Heart left ventricle (tissue), 16 donors: ENCODE data around the gene LRRC2. TPM values are rescaled to one million over a fixed set of nuclear protein-coding genes. Genes with fewer than 3 reads are reported as not detected.

Experiments used
- ATAC-seq, 4 donors: fragments of 200-7000 bp; cut with Tn5 transposase; one replicate each; pipeline ENCODE4 v1.9.1; 2020 to 2022; ENCODE audit warnings: moderate library complexity in 4 of 4, mild to moderate bottlenecking in 3 of 4, moderate number of reproducible peaks in 1 of 4
- DNase-seq, 5 donors: peaks; one replicate each; pipeline ENCODE4 v3.0.0-alpha.2; 2020
- H3K27ac ChIP-seq, 12 donors: fragments of 200-600 bp; sonication (generic) in 4 of 12; one replicate each; pipeline versions ENCODE4 v1.5.0 to v1.8.0; 2016 to 2022; ENCODE audit warnings: mild to moderate bottlenecking in 2 of 12
- H3K27me3 ChIP-seq, 9 donors: fragments of 200-600 bp; sonication (generic) in 2 of 9; one replicate each; pipeline versions ENCODE4 v1.5.1 to v1.8.0; 2016 to 2022; ENCODE audit warnings: mild to moderate bottlenecking in 3 of 9
- H3K36me3 ChIP-seq, 9 donors: fragments of 200-600 bp; sonication (generic) in 2 of 9; one replicate each; pipeline versions ENCODE4 v1.5.0 to v1.8.0; 2018 to 2022; ENCODE audit warnings: mild to moderate bottlenecking in 2 of 9
- H3K4me1 ChIP-seq, 12 donors: fragments of 200-600 bp; sonication (generic) in 4 of 12; one replicate each; pipeline versions ENCODE4 v1.5.0 to v1.8.0; 2016 to 2022; ENCODE audit warnings: mild to moderate bottlenecking in 3 of 12
- H3K4me3 ChIP-seq, 12 donors: fragments of 200-600 bp; sonication (generic) in 4 of 12; one replicate each; pipeline versions ENCODE4 v1.5.0 to v1.8.0; 2017 to 2022; ENCODE audit warnings: mild to moderate bottlenecking in 9 of 12, moderate library complexity in 4 of 12
- H3K9me3 ChIP-seq, 12 donors: fragments of 200-600 bp; sonication (generic) in 4 of 12; one replicate each; pipeline versions ENCODE4 v1.5.0 to v1.8.0; 2016 to 2022; ENCODE audit warnings: mild to moderate bottlenecking in 1 of 12
- POLR2A ChIP-seq, 2 donors: fragments of 450-650 bp; IDR thresholded peaks; one replicate each; pipeline ENCODE4 v1.6.1; 2017; ENCODE audit warnings: antibody characterized with exemption in 2 of 2, mild to moderate bottlenecking in 2 of 2, moderate library complexity in 2 of 2
- WGBS, 4 donors: extraction: QIAGEN DNeasy Blood & Tissue Kit in 2 of 4; methylation state at CpG; one replicate each; pipeline versions ENCODE4 v1.1.5 to v1.1.7; 2013 to 2018; 5-methylcytosine and 5-hydroxymethylcytosine counted together
- intact Hi-C, 10 donors: fragments of 100-400 bp; cut with DNase I; formaldehyde crosslinking; loops; one replicate each; pipeline versions ENCODE4 v1.11.1 to v1.14.2; 2022
- long read RNA-seq, 3 donors: library from polyadenylated mRNA; unstranded; transcript quantifications; one replicate each; pipeline ENCODE4 v2.0.0, GENCODE V29; 2020 to 2021
- polyA plus RNA-seq, 2 donors: library from polyadenylated mRNA; stranded (reverse); fragments of 200-250 nt; gene quantifications; one replicate each; pipeline ENCODE4 v1.2.3, GENCODE V29; 2013
- total RNA-seq, 9 donors: library from RNA; depleted of rRNA in 2 of 9; stranded (reverse); fragments of >200 nt in 2 of 9; fragmentation: NEBNext Ultra II Directional in 3 of 9; extraction: Animal tissue kit (Norgen Biotek cat#: 25700) in 3 of 9; gene quantifications; one replicate each; pipeline versions ENCODE4 v1.1.0 to v1.2.4, GENCODE V29; 2016 to 2023
- TF ChIP-seq, protein P1 (sequence below), 12 donors: fragments of 200-600 bp; sonication (generic) in 4 of 12; IDR thresholded peaks; one replicate each; pipeline versions ENCODE4 v1.5.0 to v1.8.0; 2018 to 2022; ENCODE audit warnings: antibody characterized with exemption in 12 of 12, mild to moderate bottlenecking in 5 of 12
- donor health status: ischemic (EF 13 %, LVEDD 7.1; RV severe dilation, severe dysfunction).
- donor health status: healthy with polysubstance abuse.
- donor health status: DM: no; HTN: yes; CAD: no.
- donor health status: DM: no; HTN: no; CAD: no.
- donor health status: ischemic (EF 25% LVEDD 6.9; RV normal size, moderate dysfunction).
- donor health status: ischemic (EF 25% LVEDD 5.7; RV mildly dilated, moderate dysfunction).
- donor health status: healthy.
- donor health status: DM: yes; HTN: yes; CAD: no.
- donor health status: ischemic (EF 35%, LVEDD 5.7; RV mildly dilated, moderate dysfunction).
- donor health status: nonischemic (EF 11% LVEDD 7.7; RV severe dilation, severe dysfunction).
- donor health status: DM: yes; HTN: yes; CAD: no.
- donor health status: PGD.
- donor health status: ischemic (EF 29% LVEDD 5.4; RV normal size, mild dysfunction).
- donor health status: nonischemic (EF 23%, LVEDD 6.1; RV moderate dilation, normal function).

LRRC2 gene, protein sequence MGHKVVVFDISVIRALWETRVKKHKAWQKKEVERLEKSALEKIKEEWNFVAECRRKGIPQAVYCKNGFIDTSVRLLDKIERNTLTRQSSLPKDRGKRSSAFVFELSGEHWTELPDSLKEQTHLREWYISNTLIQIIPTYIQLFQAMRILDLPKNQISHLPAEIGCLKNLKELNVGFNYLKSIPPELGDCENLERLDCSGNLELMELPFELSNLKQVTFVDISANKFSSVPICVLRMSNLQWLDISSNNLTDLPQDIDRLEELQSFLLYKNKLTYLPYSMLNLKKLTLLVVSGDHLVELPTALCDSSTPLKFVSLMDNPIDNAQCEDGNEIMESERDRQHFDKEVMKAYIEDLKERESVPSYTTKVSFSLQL
- total RNA-seq (100 to 1,000 TPM in 4 of 9 donors, 10 to 100 TPM in 5; 74.4 to 147 (median 97.3) TPM), polyA plus RNA-seq (10 to 100 TPM; 20.7 to 54.6 TPM)
- long read RNA-seq, donor 1, full-length matches to known transcripts: 194 of 248 reads
- long read RNA-seq, donor 1, partial matches to known transcripts: 14 of 248 reads
- long read RNA-seq, donor 1, other reads (novel, unspliced or antisense): 40 of 248 reads
- long read RNA-seq, donor 2, full-length matches to known transcripts: 404 of 475 reads
- long read RNA-seq, donor 2, partial matches to known transcripts: 17 of 475 reads
- long read RNA-seq, donor 2, other reads (novel, unspliced or antisense): 54 of 475 reads
- long read RNA-seq, donor 3, full-length matches to known transcripts: 104 of 123 reads
- long read RNA-seq, donor 3, partial matches to known transcripts: 3 of 123 reads
- long read RNA-seq, donor 3, other reads (novel, unspliced or antisense): 16 of 123 reads

DNA sequence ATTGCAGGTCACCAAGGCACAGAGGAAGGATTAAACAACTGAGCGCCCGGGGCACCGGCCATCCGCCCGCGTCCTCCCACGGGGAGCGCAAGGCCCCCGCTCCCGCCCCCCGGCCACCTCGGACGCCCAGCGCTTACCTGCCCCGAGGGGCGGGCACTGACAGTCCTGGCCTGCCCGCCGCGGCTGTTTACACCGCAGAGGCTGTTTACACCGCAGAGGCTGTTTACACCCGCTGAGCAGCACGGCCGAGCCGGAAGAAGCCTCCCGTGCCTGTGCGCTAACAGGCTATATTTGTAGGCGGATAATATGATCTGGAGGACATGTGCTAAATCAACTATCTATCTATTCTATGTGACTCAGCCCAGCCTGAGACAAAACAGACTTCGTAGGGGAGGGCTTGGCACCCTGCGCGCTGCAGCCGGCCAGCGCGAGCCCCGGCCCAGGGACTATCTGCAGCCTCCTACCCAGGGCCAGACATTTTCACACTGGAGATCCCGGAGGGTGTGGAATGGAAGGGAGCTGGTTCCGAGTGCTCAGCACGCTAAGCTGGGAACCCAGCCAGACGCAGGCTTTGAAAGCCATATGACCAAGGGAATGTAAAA is at the start of gene LRRC2:
TSS of gene LRRC2 (minus strand) at position 263 of the 602 bp plus-strand sequence. CDS start 14,711 bp downstream, outside the sequence.
- Histone ChIP-seq H3K36me3 (no peaks in the 10 kb centered on the region), H3K27ac (peak within 1 kb of the TSS; percentile 80 to 99 (median 92)), H3K4me3 (peak within 1 kb of the TSS; percentile 21 to 72 (median 66)), H3K9me3 (peaks cover 0 to 20% (median 0%) of the 10 kb centered on the region in 12 donors), H3K4me1 (peaks cover 0 to 38% (median 12%) of the 10 kb centered on the region in 12 donors), H3K27me3 (peaks cover 0 to 24% (median 0%) of the 10 kb centered on the region in 9 donors)
- WGBS, 4 donors: 0 to 1% (median 0%) methylated on average over 18 to 39 of the region's 39 CpGs
- ATAC-seq: peak; percentile 58 to 82 (median 76)
- DNase-seq: peak; percentile 73 to 87 (median 77)
- intact Hi-C loops: loop anchor here in 4 of 10 donors (5.0 to 10.0 kb wide), 4 partner anchors 61 to 99 kb away; no protein-coding TSS in a partner anchor
- TF ChIP-seq POLR2A (IDR thresholded peaks at IDR 0.05): peak in 1 of 2 donors; percentile 19
- TF ChIP-seq, protein P1, sequence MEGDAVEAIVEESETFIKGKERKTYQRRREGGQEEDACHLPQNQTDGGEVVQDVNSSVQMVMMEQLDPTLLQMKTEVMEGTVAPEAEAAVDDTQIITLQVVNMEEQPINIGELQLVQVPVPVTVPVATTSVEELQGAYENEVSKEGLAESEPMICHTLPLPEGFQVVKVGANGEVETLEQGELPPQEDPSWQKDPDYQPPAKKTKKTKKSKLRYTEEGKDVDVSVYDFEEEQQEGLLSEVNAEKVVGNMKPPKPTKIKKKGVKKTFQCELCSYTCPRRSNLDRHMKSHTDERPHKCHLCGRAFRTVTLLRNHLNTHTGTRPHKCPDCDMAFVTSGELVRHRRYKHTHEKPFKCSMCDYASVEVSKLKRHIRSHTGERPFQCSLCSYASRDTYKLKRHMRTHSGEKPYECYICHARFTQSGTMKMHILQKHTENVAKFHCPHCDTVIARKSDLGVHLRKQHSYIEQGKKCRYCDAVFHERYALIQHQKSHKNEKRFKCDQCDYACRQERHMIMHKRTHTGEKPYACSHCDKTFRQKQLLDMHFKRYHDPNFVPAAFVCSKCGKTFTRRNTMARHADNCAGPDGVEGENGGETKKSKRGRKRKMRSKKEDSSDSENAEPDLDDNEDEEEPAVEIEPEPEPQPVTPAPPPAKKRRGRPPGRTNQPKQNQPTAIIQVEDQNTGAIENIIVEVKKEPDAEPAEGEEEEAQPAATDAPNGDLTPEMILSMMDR (IDR thresholded peaks at IDR 0.05): no peak

DNA sequence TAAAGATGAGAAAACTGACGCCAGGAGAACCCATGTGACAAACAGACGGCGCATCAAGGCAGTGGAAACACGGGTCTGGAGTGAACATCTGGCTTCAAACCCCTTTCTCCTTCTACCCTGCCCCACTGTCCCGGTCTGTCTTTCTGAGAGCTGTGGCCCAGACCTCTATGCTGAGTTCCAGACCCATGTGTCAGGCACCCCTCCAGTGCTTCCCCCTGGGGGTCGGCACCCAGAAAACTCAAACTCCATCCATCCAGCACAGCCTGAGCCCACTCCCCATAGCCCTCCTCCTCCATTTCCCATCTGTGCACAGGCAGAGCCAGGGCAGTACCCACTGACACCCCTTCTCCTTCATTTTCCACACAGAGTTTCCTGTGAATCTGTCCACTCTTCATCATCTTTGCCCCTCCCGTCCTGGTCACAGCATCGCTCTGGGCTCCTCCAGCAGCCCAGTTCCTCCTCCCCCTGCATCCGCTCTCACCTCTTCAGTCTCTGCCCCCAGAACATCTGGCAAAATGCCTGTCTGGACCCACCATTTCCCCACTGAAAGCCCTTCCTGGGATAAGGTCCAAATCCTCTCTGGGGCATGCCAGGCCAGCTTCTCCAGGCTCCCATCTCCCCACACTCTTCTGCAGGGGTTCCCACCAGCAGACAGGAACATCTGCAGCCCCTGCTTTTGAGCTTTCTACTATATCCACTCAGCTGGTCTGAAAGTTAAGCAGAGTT is 49.1 kb upstream of the LRRC2 start:
- ATAC-seq: no peak
- 81 to 89% (median 85%) methylated on average over 9 of the region's 9 CpGs for WGBS, 4 donors

DNA sequence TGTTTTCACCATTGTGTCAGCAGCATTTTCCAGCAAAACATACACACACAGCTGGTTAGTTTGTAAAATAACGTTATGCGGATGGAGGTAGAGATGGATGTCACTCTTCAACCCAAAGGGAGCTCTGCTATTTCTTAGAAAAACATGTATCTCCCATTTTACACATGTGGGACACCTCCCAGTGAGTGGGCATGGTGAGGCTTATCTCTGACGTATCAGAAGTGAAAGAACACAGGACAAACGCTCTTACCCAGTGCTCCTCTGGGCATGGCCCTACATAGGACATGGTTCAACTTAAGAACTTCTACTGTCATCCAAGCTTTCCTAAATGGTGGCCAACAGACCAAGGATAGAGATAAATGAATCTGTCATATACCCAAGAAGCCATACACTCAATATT is 48.3 kb upstream of the LRRC2 start:
- Histone ChIP-seq H3K27me3 (peaks cover 0 to 8% (median 0%) of the 10 kb centered on the region in 9 donors), H3K9me3 (no peaks in the 10 kb centered on the region), H3K4me1 (peaks cover 0 to 5% (median 0%) of the 10 kb centered on the region in 12 donors), H3K27ac (no peak overlapping the region), H3K36me3 (no peaks in the 10 kb centered on the region), H3K4me3 (no peak overlapping the region)
- WGBS, 4 donors: 79 to 86% (median 81%) methylated on average over 4 of the region's 4 CpGs
- ATAC-seq: no peak
- intact Hi-C loops: no loop called here
- no peak for TF ChIP-seq POLR2A (IDR thresholded peaks at IDR 0.05)
- TF ChIP-seq, protein P1 (IDR thresholded peaks at IDR 0.05): no peak
- no peak for DNase-seq

More for the DNA sequence above, 49.1 kb upstream of the LRRC2 start:
- no peak overlapping the region for H3K4me3 ChIP-seq
- H3K4me1 ChIP-seq: peaks cover 0 to 3% (median 0%) of the 10 kb centered on the region in 12 donors
- H3K9me3 ChIP-seq: no peaks in the 10 kb centered on the region
- TF ChIP-seq POLR2A (IDR thresholded peaks at IDR 0.05): no peak
- TF ChIP-seq, protein P1 (IDR thresholded peaks at IDR 0.05): no peak
- DNase-seq: no peak
- intact Hi-C loops: loop anchor here in 1 of 10 donors (5.0 kb wide), 1 partner anchor 33 kb away; no protein-coding TSS in a partner anchor
- H3K27me3 ChIP-seq: peaks cover 0 to 8% (median 0%) of the 10 kb centered on the region in 9 donors
- H3K27ac ChIP-seq: no peak overlapping the region
- H3K36me3 ChIP-seq: no peaks in the 10 kb centered on the region
